ENCODE data around the gene MSH5. TPM values are rescaled to one million over a fixed set of nuclear protein-coding genes. Genes with fewer than 3 reads are reported as not detected.

MSH5 gene
- total and polyA plus RNA-seq, 2 of the 13 experiments (the other 11 are each of a cell fraction or from before 2014, with no cell fraction given), result 10.2 to 38.7 TPM

DNA sequence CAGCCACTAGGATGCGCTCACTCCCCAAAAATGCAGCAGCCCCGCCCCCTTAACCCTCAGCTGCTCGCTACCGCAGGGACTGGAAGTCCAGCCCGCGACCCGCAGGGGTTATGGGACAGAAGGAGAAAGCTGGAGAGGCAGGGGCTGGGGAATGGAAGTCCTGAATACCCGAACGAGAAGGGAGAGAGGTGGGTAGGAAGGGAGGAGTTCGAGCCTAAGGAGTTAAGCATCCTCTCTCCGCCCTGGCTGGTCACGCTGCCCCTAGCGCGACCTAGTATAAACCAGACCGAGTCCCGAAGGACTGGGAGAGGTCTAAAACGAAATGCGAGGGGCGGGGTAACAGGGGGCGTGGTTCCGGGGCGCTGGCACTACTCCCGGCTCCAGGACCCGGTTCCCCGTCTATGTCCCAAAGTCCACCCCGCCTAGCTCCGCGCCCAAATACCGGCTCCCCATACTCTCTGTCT lies 10.3 kb upstream of the MSH5 start (continued):
- TF ChIP-seq, protein P1, sequence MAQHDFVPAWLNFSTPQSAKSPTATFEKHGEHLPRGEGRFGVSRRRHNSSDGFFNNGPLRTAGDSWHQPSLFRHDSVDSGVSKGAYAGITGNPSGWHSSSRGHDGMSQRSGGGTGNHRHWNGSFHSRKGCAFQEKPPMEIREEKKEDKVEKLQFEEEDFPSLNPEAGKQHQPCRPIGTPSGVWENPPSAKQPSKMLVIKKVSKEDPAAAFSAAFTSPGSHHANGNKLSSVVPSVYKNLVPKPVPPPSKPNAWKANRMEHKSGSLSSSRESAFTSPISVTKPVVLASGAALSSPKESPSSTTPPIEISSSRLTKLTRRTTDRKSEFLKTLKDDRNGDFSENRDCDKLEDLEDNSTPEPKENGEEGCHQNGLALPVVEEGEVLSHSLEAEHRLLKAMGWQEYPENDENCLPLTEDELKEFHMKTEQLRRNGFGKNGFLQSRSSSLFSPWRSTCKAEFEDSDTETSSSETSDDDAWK (CRISPR knock-in tag; IDR thresholded peaks at IDR 0.05), result no peak
- no peak for TF ChIP-seq CBX2 (IDR thresholded peaks at IDR 0.05; ENCODE audit: low read depth, low read length)
- TF ChIP-seq CBX2 (CRISPR knock-in tag; IDR thresholded peaks at IDR 0.05; ENCODE audit: low read depth), result no peak
- TF ChIP-seq CHD4 (IDR thresholded peaks at IDR 0.05; ENCODE audit: borderline replicate concordance, low read length), result no peak
- TF ChIP-seq, protein P2, sequence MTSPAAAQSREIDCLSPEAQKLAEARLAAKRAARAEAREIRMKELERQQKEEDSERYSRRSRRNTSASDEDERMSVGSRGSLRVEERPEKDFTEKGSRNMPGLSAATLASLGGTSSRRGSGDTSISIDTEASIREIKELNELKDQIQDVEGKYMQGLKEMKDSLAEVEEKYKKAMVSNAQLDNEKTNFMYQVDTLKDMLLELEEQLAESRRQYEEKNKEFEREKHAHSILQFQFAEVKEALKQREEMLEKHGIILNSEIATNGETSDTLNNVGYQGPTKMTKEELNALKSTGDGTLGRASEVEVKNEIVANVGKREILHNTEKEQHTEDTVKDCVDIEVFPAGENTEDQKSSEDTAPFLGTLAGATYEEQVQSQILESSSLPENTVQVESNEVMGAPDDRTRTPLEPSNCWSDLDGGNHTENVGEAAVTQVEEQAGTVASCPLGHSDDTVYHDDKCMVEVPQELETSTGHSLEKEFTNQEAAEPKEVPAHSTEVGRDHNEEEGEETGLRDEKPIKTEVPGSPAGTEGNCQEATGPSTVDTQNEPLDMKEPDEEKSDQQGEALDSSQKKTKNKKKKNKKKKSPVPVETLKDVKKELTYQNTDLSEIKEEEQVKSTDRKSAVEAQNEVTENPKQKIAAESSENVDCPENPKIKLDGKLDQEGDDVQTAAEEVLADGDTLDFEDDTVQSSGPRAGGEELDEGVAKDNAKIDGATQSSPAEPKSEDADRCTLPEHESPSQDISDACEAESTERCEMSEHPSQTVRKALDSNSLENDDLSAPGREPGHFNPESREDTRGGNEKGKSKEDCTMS (CRISPR knock-in tag; conservative IDR thresholded peaks at IDR 0.05), result no peak
- 0 out of 2 replicates have a peak, but pooled peaks have one; percentile 34 for TF ChIP-seq MED13 (CRISPR knock-in tag; IDR thresholded peaks at IDR 0.05)
- TF ChIP-seq, protein P3, sequence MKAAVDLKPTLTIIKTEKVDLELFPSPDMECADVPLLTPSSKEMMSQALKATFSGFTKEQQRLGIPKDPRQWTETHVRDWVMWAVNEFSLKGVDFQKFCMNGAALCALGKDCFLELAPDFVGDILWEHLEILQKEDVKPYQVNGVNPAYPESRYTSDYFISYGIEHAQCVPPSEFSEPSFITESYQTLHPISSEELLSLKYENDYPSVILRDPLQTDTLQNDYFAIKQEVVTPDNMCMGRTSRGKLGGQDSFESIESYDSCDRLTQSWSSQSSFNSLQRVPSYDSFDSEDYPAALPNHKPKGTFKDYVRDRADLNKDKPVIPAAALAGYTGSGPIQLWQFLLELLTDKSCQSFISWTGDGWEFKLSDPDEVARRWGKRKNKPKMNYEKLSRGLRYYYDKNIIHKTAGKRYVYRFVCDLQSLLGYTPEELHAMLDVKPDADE (CRISPR knock-in tag; IDR thresholded peaks at IDR 0.05), result no peak
- peak; percentile 59; the same call in 1 of the 2 replicates for TF ChIP-seq ZNF547 (CRISPR knock-in tag; IDR thresholded peaks at IDR 0.05)
- no peak for TF ChIP-seq ZNF24 (IDR thresholded peaks at IDR 0.05)
- TF ChIP-seq ZNF121 (CRISPR knock-in tag; IDR thresholded peaks at IDR 0.05), result peak; percentile 9; the same call in 1 of the 2 replicates
- peak; percentile 5; the same call in 1 of the 2 replicates for TF ChIP-seq MNT (IDR thresholded peaks at IDR 0.05)
- TF ChIP-seq POGK (CRISPR knock-in tag; conservative IDR thresholded peaks at IDR 0.05), result no peak; the same call in 1 of the 2 replicates
- peak; percentile 14 for TF ChIP-seq MED8 (CRISPR knock-in tag; IDR thresholded peaks at IDR 0.05; ENCODE audit: insufficient replicate concordance)
- no peak for TF ChIP-seq MAF1 (CRISPR knock-in tag; IDR thresholded peaks at IDR 0.05; ENCODE audit: borderline replicate concordance)
- no peak for TF ChIP-seq MTA3 (CRISPR knock-in tag; IDR thresholded peaks at IDR 0.05)
- TF ChIP-seq GABPA (IDR thresholded peaks at IDR 0.05; ENCODE audit: low read depth, low read length), result no peak
- TF ChIP-seq GABPA (CRISPR knock-in tag; IDR thresholded peaks at IDR 0.05; ENCODE audit: low read depth), result no peak
- no peak for TF ChIP-seq IRX3 (CRISPR knock-in tag; IDR thresholded peaks at IDR 0.05; ENCODE audit: borderline replicate concordance, low read depth)
- TF ChIP-seq ZFYVE20 (CRISPR knock-in tag; IDR thresholded peaks at IDR 0.05; ENCODE audit: borderline replicate concordance, low read depth), result no peak
- TF ChIP-seq TARDBP (CRISPR knock-in tag; IDR thresholded peaks at IDR 0.05), result peak; percentile 23; the same call in 1 of the 2 replicates
- TF ChIP-seq ZNF749 (CRISPR knock-in tag; IDR thresholded peaks at IDR 0.05; ENCODE audit: borderline replicate concordance), result no peak
- no peak for TF ChIP-seq LCORL (IDR thresholded peaks at IDR 0.05)
- TF ChIP-seq LCORL (CRISPR knock-in tag; IDR thresholded peaks at IDR 0.05), result peak; percentile 78; the same call in 1 of the 2 replicates
- 0 out of 2 replicates have a peak, but pooled peaks have one; percentile 25 for TF ChIP-seq AHR (CRISPR knock-in tag; IDR thresholded peaks at IDR 0.05)

Data from HepG2 (cell line).